GM21576 (cell line): ENCODE data around the gene ZNF254.
"Not testable (repeated sequence)": the region's sequence is repeated elsewhere in the genome, so short reads cannot be mapped to it uniquely, and the experiment has no call there.

Experiments
- ATAC-seq: cut with Tn5 transposase; IDR thresholded peaks from one replicate; pipeline ENCODE4 v1.9.1; 2021; ENCODE audit warnings: mild to moderate bottlenecking, moderate library complexity; ENCODE audit not compliant: unreplicated experiment

ZNF254 gene

DNA sequence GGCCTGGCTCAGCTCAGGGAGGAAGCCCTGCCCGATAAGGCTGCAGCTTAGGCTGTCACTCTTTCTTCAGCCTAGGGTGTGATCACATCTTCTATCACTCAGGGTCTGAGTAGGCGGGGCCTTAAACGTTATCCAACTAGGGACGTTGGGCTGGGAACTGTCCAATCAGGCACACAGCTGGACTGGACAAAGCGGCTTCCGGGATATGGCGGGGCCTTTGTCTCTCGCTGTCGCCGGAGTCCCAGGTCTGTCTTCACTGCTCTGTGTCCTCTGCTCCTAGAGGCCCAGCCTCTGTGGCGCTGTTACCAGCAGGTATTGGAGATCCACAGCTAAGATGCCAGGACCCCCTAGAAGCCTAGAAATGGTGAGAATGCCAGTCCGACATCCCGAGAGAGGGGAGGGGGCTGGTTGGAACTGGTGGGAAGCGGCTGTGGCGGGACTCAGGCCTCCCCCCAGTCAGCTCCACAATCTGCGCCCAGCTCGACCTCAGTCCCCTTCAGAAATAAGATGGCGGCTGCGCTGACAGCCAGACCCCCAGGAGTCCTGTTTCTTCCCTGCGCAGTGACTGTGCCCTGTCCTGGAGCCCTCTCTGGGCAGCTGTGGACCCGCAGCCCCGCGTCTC lies at the start of gene ZNF254:
ZNF254 (plus strand) TSS at position 214 of the 622 bp plus-strand sequence; CDS start at position 335, 121 bp downstream.
- peak; percentile 100 for ATAC-seq

DNA sequence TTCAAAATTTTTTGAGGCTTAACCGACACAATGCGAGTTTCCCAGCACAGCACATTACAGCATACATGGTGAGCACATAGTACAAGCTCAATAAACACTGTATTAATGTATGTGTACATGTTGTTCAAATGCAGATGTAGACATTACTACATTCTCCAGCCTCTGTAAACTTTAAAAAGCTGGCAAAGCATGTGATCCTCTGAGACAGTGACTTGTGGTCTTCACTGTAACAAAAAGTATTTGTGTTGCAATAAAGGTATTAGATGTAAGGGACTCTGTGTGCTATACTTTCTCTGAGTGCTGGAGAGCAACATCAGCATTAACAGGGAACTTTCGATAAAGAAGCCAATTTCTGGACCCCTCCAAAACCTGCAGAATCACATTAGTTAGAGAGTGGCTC lies 46.4 kb upstream of the ZNF254 start:
- ATAC-seq = no peak

DNA sequence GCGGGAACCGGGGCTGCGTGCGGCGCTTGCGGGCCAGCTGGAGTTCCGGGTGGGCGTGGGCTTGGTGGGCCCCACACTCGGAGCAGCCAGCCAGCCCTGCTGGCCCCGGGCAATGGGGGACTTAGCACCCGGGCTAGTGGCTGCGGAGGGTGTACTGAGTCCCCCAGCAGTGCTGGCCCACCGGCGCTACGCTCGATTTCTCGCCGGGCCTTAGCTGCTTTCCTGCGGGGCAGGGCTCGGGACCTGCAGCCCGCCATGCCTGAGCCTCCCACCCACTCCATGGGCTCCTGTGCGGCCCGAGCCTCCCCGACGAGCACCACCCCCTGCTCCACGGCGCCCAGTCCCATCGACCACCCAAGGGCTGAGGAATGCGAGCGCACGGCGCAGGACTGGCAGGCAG lies 45.7 kb upstream of the ZNF254 start:
- ATAC-seq = not testable (repeated sequence)

DNA sequence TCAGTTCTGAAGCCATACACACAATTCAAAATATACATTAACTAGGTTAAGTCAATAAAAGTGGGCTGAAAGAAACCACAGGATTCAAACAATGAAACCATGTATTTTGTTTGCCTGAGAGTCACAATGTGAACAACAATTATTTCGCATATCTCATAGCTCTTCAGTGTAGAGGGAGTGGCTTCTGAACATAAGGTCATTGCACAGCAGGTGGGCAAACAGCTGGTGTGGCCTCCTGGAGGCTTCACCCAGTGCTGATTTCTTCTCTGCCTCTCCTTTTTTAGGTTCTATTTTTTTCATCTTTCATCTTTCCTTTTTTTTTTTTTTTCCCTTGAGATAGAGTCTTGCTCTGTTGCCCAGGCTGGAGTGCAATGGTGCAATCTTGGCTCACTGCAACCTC lies 40.4 kb upstream of the ZNF254 start:
- ATAC-seq = no peak

DNA sequence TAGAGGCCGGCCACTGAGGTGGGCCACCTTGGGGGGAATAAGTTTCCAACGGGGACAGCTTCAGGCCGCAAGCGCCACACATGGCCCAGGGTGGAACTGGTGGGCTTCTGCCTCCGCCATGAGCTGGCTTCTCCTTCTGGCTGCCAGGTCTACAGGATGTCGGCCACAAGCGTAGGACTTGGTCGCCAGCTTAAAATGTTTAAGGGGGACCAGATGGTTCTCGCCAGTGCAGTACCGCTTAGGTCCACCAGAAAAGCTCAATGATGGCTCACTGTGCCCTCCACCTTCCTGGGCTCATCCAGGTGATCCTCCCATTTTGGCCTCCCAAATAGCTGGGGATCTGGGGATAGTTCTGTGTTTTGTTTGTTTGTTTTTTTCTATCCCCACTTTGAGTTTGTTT lies 38.7 kb upstream of the ZNF254 start:
- no peak for ATAC-seq

DNA sequence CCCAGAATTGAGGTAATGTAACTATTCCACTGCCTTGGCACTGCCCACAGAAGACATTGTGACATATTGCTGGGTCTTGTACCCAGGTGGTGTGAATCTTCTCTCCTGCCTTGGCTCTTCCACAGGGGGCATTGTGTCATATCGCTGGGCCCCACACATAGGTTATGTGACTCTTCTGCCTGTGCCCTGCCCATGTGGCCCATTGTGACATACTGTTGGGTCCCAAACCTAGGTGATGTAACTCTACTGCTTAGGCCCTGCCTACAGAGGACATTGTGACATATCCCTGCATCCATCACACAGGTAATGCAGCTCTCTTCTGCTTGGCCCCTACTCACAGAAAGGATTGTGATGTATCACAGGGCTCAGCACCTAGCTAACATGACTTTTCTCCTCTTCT lies 37.5 kb upstream of the ZNF254 start:
- no peak for ATAC-seq

DNA sequence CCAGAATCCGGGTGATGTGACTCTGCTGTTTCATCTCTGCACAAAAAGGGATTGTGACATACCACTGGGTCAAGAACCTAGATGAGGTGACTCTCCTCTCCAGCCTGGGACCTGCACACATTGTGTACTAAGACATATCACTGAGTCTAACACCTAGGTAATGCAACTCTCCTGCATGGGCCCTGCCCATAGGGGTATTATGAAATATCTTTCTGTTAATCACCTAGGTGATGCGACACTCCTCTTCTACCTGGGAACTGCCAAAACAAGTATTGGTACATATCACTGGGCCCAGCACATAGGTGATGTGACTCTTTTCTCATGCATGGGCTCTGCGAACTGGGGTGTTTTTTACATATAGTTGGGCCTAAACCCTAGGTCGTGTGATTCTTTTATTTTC lies 35.5 kb upstream of the ZNF254 start:
- ATAC-seq = no peak

DNA sequence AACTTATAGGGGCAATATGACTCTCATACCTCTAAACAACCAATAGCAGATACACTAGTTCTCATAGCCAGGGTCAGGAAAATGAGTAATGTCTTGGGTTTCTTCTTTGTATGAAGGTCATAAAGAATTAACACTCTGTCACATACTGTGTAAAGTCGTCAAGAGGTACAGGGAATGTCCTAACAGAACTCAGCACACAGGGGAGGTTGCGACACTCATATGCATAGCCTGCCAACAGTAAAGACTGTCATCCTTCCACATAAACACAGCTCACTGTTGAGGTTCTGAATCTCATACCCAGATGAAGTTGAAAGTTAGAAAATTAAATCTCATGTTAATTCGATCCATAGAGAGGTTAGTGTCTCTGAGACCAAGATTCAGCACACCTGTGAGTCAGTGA lies 34.2 kb upstream of the ZNF254 start:
- no peak for ATAC-seq

DNA sequence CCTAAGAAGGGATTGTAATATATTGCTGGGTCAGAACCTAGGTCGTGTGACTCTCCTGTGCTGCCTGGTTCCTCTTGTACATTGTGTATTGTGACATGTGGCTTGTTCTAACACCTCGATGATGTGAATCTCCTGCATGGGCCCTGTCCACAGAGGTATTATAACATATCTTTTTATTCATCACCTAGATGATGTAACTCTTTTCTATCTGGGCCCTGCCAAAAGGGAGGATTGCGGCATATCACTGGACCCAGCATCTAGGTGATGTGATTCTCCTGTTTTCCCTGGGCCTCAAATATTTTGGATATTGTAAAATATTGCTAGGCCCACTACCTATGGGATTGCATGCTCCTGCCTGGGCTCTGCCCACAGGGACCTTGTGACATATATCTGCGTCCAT lies 33.4 kb upstream of the ZNF254 start:
- ATAC-seq = no peak

DNA sequence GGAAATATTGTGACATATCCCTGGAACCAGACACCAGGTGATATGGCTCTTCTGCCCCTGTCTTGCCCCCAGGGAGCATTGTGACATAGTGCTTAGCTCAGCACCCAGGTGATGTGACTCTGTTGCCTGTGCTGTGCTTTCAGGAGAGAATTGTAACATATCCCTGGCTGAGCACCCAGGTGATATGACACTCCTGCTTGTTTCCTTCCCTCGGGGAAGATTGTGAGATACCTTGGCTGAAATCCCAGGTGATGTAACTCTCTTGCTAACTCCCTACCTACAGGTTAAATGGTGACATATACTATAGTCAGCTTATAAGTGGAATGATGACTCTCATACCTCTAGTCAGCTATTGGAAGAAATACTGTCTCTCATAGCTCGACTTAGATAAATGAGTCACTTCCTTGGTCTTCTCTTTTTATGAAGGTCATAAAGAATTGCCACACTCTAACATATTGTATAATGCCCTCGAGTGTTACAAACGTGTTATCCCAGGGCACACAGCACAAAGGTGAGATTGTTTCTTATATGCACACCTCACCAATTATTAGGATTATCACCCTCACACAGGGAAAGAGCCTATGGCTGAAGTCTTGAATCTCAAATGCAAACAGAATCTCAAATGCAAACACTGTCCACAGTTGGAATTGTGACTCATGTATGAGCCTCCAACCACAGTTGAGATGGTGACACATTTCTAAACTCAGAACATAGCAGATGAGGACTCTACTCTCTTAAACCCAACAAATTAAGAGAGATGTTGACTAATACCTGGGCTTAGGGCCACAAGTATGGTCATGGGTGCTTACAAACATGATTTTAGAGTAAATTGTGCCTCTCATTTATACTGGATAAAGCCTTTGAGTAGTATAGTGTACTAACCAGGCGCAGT lies 32.7 kb upstream of the ZNF254 start:
- no peak for ATAC-seq

DNA sequence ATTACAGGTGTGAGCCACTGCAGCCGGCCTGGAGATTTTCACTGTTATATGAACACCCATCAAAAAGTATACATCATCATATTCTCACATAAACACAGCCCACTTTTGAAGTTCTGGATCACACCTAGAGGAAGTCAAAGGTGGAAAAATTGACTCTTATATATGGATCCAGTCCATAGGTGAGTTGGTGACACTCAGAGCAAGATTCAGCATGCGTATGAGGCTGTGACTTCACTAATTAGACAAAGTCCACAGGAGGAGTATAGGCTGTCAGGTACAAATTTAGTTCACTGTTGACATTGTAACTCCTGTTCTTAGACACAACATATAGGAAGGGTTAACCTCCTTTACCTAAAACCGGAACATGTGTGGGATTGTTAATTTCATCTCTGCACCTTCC lies 31.4 kb upstream of the ZNF254 start:
- ATAC-seq = no peak

DNA sequence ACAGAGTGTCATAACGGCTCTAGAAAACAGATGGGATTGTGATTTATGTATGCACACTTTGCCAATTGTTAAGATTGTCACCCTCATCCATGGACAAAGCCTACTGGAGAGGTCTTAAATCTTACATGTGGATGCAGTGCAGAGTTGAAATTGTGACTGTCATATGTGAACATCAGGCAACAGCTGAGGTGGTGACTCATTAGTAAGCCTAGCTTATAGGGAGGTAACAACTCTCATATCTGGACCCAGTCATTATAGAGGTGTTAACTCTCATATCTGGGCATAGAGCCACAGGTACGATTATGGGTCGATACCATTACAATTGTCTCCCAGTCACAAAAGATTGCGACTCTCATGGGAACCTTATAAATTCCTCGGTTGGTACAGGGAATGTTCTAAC lies 29.8 kb upstream of the ZNF254 start:
- no peak for ATAC-seq

DNA sequence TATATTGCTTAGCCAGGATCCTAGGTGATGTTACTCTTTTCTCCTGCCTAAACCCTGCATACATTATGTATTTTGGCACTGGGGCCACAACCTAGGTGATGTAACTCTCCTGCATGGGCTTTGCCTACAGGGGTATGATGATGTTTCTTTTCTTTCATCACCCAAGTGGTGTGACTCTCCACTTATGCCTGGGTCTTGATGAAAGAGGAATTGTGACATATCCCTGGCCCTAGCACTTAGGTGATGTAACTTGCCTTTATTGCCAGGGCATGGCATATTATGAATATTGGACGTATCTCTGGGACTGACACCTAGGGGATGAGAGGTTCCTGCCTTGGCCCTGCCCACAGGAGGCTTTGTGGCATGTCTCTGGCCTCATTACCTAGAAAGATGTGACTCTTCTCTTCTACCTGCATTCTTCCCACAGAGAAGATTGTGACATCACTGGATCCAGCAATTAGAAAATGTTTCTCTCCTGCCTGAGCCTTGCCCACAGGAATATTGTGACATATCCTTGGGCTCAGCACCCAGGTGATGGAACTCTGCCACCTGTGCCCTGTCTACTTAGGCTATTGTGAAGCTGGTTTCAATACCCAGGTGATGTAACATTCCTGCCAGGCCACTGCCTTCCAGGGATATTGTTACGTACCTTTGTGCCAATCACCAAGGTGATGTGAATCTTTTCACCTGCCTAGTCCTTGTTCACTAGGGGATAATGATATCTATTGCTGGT lies 27.3 kb upstream of the ZNF254 start:
- ATAC-seq = no peak

DNA sequence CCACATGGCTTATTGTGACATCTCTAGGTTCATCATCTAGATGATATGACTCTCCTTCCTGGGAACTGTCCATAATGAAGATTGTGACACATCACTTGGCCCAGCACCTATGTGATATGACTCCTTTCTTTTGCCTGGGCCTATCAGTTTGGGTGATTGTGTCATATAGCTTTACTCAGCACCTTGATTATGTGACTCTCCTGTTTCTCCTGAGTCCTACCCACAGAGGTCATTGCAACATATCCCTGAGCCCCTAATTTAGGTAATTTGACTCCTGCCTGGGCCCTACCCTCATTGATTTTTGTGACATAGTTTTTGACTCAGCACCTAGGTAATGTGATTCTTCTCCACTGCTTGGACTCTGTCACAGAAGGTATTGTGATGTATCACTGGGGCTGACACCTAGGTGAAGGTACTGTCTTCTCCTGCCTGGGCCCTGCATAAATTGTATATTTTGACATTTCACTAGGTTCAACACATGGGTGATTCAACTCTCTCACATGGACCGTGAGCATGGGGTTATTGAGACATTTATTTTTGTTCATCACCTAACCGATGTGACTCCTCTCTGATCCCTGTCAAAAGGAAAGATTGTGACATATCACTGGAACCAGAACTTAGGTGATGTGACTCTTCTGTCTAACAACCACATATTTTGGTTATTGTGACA lies 26.2 kb upstream of the ZNF254 start:
- no peak for ATAC-seq

DNA sequence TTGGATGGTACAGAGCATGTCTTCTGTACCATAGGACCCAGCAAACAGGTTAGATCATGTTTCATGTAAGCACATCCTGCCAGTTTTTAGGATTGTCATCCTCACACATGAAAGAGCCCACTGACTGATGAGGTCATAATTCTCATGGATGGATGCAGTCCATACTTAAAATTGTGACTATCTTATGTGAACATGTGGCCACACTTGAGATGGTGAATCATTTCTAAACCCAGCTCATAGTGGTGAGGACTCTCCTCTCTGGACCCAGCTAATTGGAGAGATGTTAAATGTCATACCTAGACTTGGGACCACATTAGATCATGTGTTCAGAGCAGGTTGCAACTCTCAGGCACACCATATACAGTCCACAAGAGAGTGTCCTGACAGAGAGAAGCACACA lies 24.8 kb upstream of the ZNF254 start:
- no peak for ATAC-seq

DNA sequence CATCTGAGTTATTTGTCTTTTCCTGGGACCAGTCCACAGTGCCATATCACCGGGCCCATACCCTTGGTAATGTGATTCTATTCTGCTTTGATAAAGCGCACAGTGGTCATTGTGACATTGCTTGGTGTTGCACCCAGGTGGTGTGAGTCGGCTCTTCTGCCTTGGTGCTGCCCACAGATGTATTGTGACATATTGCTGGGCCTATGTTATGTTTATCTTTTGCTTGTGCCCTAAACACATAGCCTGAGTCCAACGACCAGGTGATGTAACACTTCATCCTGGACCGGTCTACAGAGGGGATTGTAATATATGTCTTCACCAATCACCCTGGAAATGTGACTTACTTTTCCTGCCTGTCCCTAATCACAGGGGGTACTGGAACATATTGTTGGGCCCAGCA lies 23.7 kb upstream of the ZNF254 start:
- ATAC-seq = no peak

DNA sequence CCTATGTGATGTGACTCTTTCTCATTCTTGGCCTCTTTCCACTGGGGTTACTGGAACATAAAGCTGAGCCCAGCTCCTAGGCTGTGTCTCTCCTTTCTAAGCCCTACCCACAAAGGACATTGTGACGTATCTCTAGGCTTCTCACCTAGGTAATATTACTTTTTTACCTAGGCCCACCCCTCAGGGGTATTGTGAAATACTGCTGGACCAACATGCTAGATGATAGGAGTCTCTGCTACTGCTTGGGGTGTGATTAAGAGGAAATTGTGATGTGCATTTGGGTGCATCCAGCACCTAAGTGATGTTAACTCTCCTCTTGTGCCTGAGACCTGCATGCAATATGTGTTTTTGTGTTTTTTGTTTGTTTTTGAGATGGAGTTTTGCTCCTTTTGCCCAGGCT lies 22.8 kb upstream of the ZNF254 start:
- ATAC-seq = no peak

DNA sequence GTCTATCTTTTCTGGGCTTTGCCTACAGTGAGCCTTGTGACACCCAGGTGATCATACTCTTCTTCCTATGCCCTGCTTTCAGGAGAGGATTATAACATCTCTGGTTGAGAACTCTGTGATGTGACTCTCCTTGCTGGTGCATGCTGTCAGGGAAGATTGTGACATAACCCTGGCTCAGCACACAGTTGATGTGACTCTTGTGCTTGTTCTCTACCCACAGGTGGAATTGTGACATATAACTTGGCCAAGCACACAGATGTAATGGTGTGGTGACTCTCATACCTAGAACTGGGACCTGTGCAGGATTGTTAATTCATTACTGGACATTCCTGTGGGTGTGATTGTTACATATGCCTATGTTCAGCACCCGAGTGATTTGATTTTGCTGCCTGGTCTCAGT lies 21.7 kb upstream of the ZNF254 start:
- ATAC-seq = no peak

DNA sequence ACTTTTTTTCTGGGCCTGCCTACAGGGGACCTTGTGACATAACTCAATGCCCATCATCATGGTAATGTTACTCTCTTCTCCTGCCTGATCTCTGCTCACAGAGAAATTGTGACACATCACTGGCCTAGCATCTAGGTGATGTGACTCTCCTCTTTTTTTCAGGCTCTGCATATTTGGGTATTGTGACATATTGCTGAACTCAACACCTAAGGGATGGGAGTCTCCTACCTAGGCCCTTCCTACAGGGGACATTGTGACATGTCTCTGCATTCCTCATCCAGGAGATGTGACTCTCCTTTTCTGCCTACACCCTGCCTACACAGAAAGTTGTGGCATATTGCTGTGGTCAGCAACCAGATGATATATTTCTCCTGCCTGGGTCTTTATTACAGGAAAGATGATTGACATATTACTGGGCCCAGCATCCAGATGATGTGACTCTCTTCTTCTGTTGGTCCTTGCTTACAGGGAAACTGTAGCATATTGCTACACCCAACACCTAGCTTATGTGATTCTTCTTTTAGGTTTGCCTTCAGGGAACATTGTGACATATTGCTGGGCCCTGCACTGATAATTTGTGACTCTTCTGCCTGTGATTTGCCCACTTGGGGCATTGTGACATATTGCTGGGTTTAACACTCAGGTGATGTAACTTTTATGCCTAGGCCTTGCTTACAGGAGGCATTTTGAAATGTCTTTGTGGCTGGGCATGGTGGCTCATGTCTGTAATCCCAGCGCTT lies 21.0 kb upstream of the ZNF254 start:
- ATAC-seq = no peak

DNA sequence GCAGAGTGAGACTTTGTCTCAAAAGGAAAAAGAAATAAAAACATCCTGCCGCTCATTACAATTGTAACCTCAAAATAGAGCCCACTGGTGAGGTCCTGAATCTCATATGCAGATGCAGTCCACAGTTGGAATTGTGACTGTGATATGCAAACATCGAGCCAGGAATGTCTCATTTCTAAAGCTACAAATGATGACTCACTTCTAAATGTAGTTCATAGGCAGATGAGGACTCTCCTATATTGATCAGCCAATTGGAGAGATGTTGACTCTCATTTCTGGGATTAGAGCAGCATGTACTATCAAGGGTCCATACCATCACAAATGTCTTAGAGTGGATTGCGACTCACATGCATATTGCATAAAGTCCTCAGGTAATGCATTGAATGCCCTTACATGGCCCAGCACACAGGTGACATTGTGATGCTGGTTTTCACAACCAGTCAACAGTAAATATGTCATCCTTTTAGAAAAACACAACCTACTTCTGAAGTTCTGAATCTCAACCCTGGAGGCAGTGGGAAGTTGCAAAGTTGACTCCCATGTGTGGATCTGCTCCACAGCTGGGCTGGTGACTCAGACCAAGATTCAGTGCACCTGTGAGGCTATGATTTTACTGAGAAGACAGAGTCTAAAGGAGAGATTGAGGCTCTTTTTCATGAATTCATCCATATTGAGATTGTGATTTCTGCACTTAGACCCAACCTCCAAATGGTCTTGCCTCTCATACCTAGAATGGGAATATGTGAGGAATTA lies 16.9 kb upstream of the ZNF254 start:
- ATAC-seq = no peak
